ENCODE measurements around the gene CALU. TPM values are rescaled to one million over a fixed set of nuclear protein-coding genes. Genes with fewer than 3 reads are reported as not detected.
A peak's percentile ranks its signal among the peaks of the same experiment; 100 is the strongest.

CALU gene
- total RNA-seq, 1 donor from 2014 or later, result 186 TPM

- DNase-seq, result no peak
- intact Hi-C loops (cut with micrococcal nuclease), result no loop called here
- no peak for ATAC-seq
These were observed 3.0 kb downstream of the CALU start for GRCh38 chr7:128742206-128742605.

- intact Hi-C loops (cut with micrococcal nuclease), result no loop called here
- DNase-seq (no peak), ATAC-seq (no peak)
These were observed 4.1 kb downstream of the CALU start for GRCh38 chr7:128743112-128743772.

- intact Hi-C loops (cut with micrococcal nuclease), result no loop called here
- ATAC-seq, result no peak
- DNase-seq, result no peak
These were observed 5.3 kb downstream of the CALU start for GRCh38 chr7:128744366-128744905.

DNA sequence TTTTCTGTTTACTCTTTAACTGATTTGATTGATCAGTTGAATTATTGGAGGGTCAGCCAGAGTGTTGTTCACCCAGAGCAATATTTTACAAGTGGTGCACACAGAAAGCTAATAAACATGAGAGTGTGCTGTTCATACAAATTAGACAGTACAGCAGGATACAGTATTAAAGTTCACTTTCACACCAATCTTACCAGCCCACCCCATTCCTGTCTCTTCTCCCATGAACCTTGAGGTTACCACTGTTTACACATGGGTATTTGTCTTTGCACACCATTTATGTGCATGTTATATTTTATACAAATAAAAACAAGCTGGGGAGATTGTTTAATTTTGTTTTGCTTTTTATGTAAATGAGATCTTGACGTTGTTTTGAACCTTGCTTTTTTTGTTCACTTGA, 6.5 kb downstream of the CALU start:
- DNase-seq (no peak), ATAC-seq (no peak)
- intact Hi-C loops (cut with micrococcal nuclease), result no loop called here

DNA sequence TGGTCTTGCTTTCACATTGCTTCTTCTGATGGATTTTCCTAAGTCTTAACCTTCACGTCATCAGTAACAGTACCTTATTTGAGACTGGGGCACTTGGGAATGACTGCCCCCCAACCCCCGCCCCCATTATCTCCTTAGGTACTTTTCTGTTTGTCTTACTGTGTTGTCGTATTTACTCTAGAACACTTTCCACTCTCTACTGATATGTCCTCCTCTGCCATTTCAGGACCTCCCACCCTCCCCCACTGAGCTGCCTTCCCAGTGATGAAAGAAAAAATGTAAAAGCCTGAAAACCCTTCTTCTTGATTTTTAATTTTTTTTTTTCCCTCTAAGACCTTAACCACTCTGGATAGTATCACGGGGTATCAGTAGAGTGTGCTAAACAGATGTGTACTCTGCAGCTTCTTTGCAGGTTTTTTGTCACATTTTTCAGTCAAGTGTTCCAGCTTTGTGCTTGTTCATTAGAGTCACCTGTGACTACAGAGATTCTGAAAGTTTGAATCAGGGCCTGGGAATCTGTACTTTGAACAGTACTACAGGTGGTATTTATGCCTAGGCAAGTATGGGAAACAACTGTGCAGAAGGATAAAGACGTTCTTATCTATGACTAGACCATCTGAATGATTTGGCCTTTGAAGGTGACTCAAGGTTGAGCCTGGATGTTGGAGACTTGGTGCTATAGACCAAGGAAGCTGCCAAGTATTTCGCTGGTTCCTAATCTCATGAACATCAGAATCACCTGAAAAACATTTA, 8.3 kb downstream of the CALU start:
- no peak for ATAC-seq
- intact Hi-C loops (cut with micrococcal nuclease), result no loop called here
- DNase-seq, result no peak

GRCh38 chr7:128752251-128752650, 13.1 kb downstream of the CALU start:
- intact Hi-C loops (cut with micrococcal nuclease), result no loop called here
- ATAC-seq (peak; percentile 51), DNase-seq (no peak)

- intact Hi-C loops (cut with micrococcal nuclease), result no loop called here
- ATAC-seq, result peak; percentile 14
These were observed 16.1 kb downstream of the CALU start for GRCh38 chr7:128755075-128755818.

GRCh38 chr7:128755819-128756476, 16.8 kb downstream of the CALU start:
- no peak for DNase-seq
- ATAC-seq, result peak; percentile 69
- intact Hi-C loops (cut with micrococcal nuclease), result no loop called here

More at GRCh38 chr7:128755075-128755818, 16.1 kb downstream of the CALU start:
- DNase-seq, result no peak

DNA sequence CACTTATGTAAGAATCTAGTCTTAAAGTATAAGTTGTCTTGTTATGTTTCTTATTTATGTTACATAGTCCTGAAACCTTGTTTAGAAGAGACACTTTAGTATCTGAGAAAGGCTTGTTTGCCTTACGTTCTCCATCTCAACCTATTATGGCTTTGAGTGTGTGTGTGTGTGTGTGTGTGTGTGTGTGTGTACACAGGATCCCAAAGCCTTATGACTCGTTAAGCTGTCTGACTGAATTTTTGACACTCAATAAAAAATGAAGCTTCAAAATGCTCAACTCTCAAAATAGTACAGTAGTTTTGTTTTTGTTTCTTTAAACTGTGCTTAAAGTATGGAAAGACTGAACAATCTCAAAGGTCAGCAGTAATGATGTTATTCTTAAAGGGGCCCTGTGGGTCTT, 18.0 kb downstream of the CALU start:
- DNase-seq, result no peak
- no peak for ATAC-seq
- intact Hi-C loops (cut with micrococcal nuclease), result no loop called here

- DNase-seq, result no peak
- intact Hi-C loops (cut with micrococcal nuclease), result no loop called here
- ATAC-seq, result no peak
These were observed 19.4 kb downstream of the CALU start for GRCh38 chr7:128758553-128758952.

- intact Hi-C loops (cut with micrococcal nuclease), result no loop called here
- no peak for DNase-seq
- ATAC-seq, result no peak
These were observed 20.1 kb downstream of the CALU start for GRCh38 chr7:128759242-128759641.

DNA sequence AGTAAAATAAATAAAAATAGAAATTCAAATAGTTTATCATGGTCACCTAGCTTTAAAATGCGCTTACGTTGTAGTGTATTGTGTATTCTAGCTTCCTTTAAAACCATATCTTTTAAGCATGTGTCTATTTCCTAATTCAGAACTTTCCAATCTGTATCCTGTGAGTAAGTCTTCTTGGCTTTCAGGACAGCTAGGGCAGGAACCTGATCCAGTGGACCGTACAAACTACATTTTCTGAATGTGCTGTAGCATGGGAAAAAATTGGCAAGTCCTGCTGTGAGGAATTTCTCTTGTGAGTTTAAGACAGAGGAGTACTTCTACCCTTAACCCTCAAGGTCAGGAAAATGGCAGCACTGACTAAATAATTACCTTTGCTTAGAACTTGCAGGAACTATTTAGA, 24.4 kb downstream of the CALU start:
- intact Hi-C loops (cut with micrococcal nuclease), result no loop called here
- ATAC-seq (no peak), DNase-seq (no peak)

DNA sequence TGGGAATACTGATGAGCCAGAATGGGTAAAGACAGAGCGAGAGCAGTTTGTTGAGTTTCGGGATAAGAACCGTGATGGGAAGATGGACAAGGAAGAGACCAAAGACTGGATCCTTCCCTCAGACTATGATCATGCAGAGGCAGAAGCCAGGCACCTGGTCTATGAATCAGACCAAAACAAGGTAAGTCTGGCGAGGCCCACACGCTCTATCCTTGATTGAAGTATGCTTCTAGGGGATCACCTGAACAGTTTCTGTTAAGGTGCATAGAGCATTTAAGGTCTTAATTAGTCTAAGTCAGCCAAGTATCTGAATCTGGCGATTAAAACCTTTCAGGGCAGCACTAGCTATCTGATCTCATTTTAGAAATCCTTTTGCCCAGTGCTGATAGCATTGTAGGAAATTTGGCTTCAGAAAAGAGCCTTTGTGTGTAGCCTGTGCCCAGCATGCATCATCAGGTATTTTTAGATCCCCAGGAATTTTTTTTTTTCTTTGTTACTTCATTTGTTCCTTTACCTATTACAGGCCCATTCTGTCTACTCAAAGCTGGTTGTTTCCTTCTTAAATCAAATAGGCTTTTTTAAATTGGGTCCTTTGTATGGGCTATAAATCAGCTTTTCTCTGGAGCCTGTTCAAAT, 28.4 kb downstream of the CALU start:
- DNase-seq, result no peak
- peak; percentile 77 for ATAC-seq
- intact Hi-C loops (cut with micrococcal nuclease), result no loop called here

GRCh38 chr7:128770233-128770632, 31.1 kb downstream of the CALU start:
- intact Hi-C loops (cut with micrococcal nuclease), result no loop called here
- no peak for ATAC-seq

DNA sequence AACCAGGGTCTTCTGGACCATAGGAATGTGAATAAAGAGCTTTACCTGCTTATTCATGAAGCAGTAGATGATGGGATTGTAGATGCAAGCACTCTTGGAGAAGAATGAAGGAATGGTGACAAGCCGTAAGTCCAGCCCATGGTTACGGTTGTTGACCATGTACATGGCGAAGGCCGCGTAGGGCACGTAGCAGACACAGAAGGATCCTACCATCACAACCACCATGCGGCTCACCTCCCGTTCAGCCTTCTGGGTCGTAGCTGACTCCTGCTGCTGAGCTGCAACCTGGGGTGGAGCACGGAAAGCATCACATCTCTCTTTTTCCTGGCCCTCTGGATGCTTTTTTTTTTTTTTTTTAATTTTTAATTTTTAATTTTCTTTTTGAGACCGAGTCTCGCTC, 34.4 kb downstream of the CALU start:
- intact Hi-C loops (cut with micrococcal nuclease), result no loop called here
- DNase-seq (no peak), ATAC-seq (peak; percentile 24)

More at GRCh38 chr7:128770233-128770632, 31.1 kb downstream of the CALU start:
- DNase-seq, result no peak

DNA sequence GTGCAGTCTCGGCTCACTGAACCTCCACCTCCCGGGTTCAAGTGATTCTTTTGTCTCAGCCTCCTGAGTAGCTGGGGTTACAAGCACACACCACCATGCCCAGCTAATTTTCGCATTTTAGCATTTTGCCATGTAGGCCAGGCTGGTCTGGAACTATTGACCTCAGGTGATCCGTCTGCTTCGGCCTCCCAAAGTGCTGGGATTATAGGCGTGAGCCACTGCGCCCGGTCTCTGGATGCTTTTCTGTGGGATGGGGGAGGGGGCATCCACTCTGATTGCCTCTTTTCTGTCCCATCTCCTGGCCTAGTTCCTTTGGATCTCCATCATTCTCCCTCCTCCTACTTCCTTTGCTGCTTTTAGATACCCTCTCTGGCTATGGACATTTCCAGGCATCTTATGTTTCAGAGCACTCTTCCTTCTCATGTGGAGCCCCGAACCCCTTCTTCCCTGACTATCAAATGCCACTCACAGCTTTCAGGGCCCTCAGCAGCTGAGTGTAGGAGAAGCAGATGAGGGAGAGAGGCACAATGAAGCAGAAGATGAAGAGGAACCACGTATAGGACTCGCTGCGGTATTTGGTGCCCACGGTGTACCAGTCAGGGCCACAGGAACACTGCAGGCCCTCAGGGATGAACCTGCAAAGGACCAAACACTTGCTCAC, 35.0 kb downstream of the CALU start:
- ATAC-seq, result no peak
- intact Hi-C loops (cut with micrococcal nuclease), result no loop called here

DNA sequence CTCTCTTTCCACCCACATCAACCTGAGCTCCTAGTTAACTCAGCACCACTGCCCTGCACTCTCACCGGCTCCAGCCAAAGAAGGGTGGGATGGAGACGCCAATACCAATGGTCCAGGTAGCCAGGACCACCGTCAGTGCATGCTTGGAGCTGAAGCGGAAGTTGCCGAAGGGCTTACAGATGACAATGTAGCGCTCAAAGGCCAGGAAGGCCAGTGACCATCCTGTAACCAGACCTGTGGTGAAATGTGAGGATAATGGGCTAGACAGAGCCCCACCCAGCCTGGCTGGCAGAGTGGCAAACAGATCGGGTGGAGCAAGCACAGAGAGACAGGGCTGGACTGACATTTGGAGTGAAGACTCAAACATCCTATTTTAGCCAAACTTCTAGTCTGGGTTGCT, 35.8 kb downstream of the CALU start:
- ATAC-seq (peak; percentile 10), DNase-seq (no peak)
- intact Hi-C loops (cut with micrococcal nuclease), result no loop called here

More for the DNA sequence above, 35.0 kb downstream of the CALU start:
- no peak for DNase-seq

- no peak for ATAC-seq
- intact Hi-C loops (cut with micrococcal nuclease), result no loop called here
- DNase-seq, result no peak
These were observed 36.8 kb downstream of the CALU start, which contains the start of gene OPN1SW for GRCh38 chr7:128775744-128776474. Gene OPN1SW (minus strand): TSS chr7:128775794. CDS start chr7:128775781, 13 bp downstream.
